ENCODE results near the gene TIAM1.
A peak's percentile ranks its signal among the peaks of the same experiment; 100 is the strongest.

TIAM1 gene

DNA sequence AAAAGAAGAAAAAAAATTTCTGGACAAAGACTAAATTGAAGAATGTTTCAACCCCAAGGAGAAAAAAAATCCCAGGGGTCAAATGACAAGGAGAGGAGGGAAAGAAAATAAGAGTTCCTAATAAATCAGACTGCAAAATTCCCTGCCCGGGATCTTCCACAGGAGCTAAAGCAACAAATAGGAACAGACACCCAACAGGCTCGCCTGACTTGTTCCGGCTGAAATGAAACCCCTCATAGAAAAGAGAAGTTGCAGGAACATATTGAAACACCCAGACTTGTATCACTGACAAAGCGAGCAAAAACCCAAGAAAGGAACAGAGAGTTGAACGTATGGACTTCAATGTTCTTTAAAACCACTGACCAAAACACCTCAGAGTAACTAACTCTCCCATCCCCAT, 123.0 kb downstream of the TIAM1 start:
- Histone ChIP-seq H3K4me3 (ENCODE audit: low read depth, low read length) (no peak overlapping the region), H3K27ac (no peak overlapping the region), H3K36me3 (ENCODE audit: control insufficient read depth, insufficient read depth, low read length) (no peaks in the 10 kb centered on the region), H3K27me3 (ENCODE audit: control insufficient read depth, insufficient read depth, low read length) (no peaks in the 10 kb centered on the region), H3K4me1 (no peaks in the 10 kb centered on the region), H3K4me2 (ENCODE audit: low read length) (no peak overlapping the region), H3K9ac (no peak overlapping the region), H2AFZ (no peak overlapping the region), H3K79me2 (no peaks in the 10 kb centered on the region), H3K9me3 (ENCODE audit: control insufficient read depth, low read length) (no peaks in the 10 kb centered on the region)
- TF ChIP-seq, protein P1, sequence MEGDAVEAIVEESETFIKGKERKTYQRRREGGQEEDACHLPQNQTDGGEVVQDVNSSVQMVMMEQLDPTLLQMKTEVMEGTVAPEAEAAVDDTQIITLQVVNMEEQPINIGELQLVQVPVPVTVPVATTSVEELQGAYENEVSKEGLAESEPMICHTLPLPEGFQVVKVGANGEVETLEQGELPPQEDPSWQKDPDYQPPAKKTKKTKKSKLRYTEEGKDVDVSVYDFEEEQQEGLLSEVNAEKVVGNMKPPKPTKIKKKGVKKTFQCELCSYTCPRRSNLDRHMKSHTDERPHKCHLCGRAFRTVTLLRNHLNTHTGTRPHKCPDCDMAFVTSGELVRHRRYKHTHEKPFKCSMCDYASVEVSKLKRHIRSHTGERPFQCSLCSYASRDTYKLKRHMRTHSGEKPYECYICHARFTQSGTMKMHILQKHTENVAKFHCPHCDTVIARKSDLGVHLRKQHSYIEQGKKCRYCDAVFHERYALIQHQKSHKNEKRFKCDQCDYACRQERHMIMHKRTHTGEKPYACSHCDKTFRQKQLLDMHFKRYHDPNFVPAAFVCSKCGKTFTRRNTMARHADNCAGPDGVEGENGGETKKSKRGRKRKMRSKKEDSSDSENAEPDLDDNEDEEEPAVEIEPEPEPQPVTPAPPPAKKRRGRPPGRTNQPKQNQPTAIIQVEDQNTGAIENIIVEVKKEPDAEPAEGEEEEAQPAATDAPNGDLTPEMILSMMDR (IDR thresholded peaks at IDR 0.05), result no peak

DNA sequence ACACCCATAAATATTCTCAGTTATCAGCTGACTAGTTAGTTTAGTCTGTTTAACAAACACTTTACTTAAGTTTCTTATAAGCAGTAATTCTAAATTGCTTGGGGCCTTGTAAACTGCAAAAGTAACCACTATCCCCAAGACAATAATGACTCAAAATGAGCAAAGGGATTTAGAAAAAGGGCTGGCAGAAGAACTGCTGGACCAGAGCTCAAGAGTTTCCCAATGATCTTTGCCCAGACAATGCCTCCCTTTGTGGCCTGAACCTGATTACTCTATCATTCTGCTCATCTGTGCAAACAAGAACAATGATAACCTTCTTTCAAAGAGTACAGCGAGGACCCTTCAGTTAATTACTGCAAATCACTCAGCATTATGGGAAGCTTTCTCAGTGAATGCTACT, 123.5 kb downstream of the TIAM1 start:
- Histone ChIP-seq H3K9me3 (ENCODE audit: control insufficient read depth, low read length) (no peaks in the 10 kb centered on the region), H3K27me3 (ENCODE audit: control insufficient read depth, insufficient read depth, low read length) (no peaks in the 10 kb centered on the region), H3K27ac (no peak overlapping the region), H3K4me3 (ENCODE audit: low read depth, low read length) (no peak overlapping the region), H2AFZ (no peak overlapping the region), H3K4me2 (ENCODE audit: low read length) (no peak overlapping the region), H3K79me2 (no peaks in the 10 kb centered on the region), H3K9ac (no peak overlapping the region), H3K4me1 (no peaks in the 10 kb centered on the region), H3K36me3 (ENCODE audit: control insufficient read depth, insufficient read depth, low read length) (no peaks in the 10 kb centered on the region)
- TF ChIP-seq, protein P1 (IDR thresholded peaks at IDR 0.05), result no peak

DNA sequence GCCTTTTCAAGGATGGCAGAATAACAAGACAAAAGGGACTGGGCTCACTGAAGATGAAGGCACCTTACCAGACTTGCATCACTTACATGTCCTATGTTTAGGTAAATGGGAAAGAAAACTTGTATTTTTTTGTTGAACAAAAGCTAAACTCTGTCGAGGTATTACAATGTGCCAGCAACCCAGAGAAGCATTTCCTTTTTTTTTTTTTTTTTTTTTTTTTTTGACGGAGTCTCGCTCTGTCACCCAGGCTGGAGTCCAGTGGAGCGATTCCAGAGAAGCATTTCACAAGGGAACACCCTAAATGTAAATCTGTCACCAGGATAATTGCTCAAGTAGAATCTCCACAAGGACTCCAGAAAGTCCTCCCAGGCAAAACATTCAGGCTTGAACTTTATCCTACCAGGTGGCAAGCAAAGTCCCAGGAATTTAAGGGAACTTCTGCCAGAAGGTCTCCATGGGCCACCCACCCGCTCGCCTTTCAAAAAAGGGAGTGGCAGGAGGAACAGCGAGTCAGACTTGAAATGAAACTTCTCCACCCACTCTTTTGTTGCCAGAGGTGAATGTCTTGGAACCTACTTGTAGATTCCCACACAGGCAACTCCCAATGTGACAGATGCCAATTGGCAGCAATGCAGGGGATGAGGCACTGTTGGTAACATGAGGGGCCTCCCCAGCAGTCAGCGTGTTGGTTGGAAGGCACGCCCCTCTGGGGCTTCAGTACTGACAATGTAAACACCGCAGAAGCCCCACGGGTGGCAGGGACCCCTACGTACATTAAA, 125.0 kb downstream of the TIAM1 start:
- Histone ChIP-seq H3K4me1 (no peaks in the 10 kb centered on the region), H2AFZ (peak overlapping the region; percentile 38), H3K4me2 (ENCODE audit: low read length) (no peak overlapping the region), H3K4me3 (ENCODE audit: low read depth, low read length) (no peak overlapping the region), H3K9me3 (ENCODE audit: control insufficient read depth, low read length) (no peaks in the 10 kb centered on the region), H3K27ac (no peak overlapping the region), H3K27me3 (ENCODE audit: control insufficient read depth, insufficient read depth, low read length) (no peaks in the 10 kb centered on the region), H3K79me2 (no peaks in the 10 kb centered on the region), H3K9ac (no peak overlapping the region), H3K36me3 (ENCODE audit: control insufficient read depth, insufficient read depth, low read length) (no peaks in the 10 kb centered on the region)
- TF ChIP-seq, protein P1 (IDR thresholded peaks at IDR 0.05), result no peak

DNA sequence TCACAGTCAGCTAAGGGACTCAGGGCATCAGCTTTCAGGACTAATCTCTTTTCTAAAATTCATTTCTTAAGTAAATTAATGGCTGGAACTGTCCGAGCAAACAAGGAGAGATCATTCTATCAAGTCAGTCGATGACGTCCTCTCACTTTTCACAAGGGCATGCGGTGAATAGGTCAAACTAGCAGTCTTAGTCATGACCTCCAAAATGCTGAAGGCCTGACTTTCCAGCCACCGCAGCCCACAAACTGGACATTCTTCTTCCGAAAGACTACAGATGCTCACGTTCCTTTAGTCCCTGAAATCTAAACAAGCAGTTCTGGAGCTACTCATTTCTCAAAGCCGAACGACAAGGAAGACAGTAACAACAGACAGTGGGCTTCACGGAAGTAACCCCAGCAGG, 127.9 kb downstream of the TIAM1 start:
- Histone ChIP-seq H3K9ac (no peak overlapping the region), H2AFZ (no peak overlapping the region), H3K9me3 (ENCODE audit: control insufficient read depth, low read length) (no peaks in the 10 kb centered on the region), H3K36me3 (ENCODE audit: control insufficient read depth, insufficient read depth, low read length) (no peaks in the 10 kb centered on the region), H3K27ac (no peak overlapping the region), H3K27me3 (ENCODE audit: control insufficient read depth, insufficient read depth, low read length) (no peaks in the 10 kb centered on the region), H3K4me3 (ENCODE audit: low read depth, low read length) (no peak overlapping the region), H3K79me2 (no peaks in the 10 kb centered on the region), H3K4me2 (ENCODE audit: low read length) (no peak overlapping the region), H3K4me1 (no peaks in the 10 kb centered on the region)
- TF ChIP-seq, protein P1 (IDR thresholded peaks at IDR 0.05), result no peak

DNA sequence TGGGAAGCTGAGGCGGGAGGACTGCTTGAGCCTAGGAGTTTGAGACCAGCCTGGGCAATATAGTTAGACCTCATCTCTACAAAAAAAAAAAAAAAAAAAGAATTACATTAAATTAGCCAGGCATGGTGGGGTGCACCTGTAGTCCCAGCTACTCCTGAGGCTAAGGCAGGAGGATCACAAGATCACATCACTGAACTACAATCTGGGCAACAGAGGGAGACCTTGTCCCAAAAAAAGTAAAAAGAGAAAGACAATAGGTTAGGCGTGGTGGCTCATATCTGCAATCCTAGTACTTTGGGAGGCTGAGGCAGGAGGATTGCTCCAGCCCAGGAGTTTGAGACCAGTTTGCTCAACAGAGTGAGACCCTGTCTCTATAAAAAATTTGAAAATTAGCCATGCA, 130.3 kb downstream of the TIAM1 start:
- Histone ChIP-seq H3K79me2 (no peaks in the 10 kb centered on the region), H2AFZ (no peak overlapping the region), H3K36me3 (ENCODE audit: control insufficient read depth, insufficient read depth, low read length) (no peaks in the 10 kb centered on the region), H3K27me3 (ENCODE audit: control insufficient read depth, insufficient read depth, low read length) (no peaks in the 10 kb centered on the region), H3K4me1 (no peaks in the 10 kb centered on the region), H3K4me2 (ENCODE audit: low read length) (no peak overlapping the region), H3K27ac (no peak overlapping the region), H3K9me3 (ENCODE audit: control insufficient read depth, low read length) (no peaks in the 10 kb centered on the region), H3K9ac (no peak overlapping the region), H3K4me3 (ENCODE audit: low read depth, low read length) (no peak overlapping the region)
- TF ChIP-seq, protein P1 (IDR thresholded peaks at IDR 0.05), result no peak
